ENCODE data around the gene CSTPP1.

- TF ChIP-seq CTCF (IDR thresholded peaks at IDR 0.05; ENCODE audit: low read length) (no peak), EZH2 (IDR thresholded peaks at IDR 0.05; ENCODE audit: borderline replicate concordance, low read length) (no peak)
Observed at GRCh38 chr11:46942172-46942571, 5.6 kb downstream of the CSTPP1 start.

Data from OCI-LY1 (cell line).